ENCODE data around the gene MAN1B1. TPM values are rescaled to one million over a fixed set of nuclear protein-coding genes. Genes with fewer than 3 reads are reported as not detected.
"Not testable (repeated sequence)": the region's sequence is repeated elsewhere in the genome, so short reads cannot be mapped to it uniquely, and the experiment has no call there.

MAN1B1 gene
- total RNA-seq, 4 donors from 2014 or later, result 57.7 to 81.0 (median 61.8) TPM

DNA sequence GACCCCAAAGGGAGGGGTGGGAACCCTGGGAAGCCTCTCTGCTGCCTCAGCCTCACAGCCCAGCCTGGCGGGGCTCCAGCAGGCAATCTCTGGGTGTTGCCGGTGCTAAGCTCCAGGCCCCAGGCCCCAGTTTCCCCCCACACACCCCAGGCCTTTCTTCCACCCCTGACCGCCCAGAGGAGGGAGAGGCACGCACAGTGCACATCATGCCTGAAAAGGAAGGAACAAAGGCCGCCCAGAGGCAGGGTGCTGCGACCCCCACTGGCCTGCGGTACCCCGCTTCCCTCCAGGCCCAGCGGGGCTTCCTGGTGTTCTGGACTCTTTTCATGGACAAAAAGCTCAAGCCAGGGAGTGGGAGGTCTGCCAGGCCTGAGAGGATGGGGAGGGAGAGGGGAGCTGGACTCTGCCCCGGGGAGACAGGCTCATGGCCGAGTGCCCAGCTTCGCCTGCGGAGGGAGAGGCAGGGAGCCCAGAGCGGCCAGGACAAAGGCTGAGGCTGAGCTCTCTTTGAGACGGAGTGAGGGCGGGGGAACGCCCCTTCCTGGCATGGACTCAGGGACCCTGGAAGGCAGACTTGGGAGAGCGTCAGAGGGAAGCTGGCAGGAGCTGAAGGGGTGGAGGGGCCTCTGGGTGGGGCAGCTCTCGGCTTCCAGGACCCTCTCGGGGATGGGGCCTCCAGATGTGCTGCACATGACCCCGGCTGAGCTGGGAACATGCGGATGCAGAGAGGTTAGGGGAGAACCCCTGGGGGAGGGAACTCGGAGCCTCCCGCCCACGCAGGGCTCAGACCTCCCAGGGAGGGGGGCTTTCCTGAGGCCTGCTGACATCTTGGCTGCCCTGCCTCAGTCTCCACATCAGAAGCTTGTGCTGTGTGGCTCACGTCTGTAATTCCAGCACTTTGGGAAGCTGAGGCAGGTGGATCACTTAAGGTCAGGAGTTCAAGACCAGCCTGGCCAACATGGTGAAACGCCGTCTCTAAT, 31.1 kb upstream of the MAN1B1 start:
- peak; percentile 64 to 94 for DNase-seq (ENCODE audit: low spot score in 2 of 2)
- intact Hi-C loops (cut with DNase I; ENCODE audit: low total_unique reads), result no loop called here
- no peak overlapping the region for H3K4me3 ChIP-seq (ENCODE audit: low read depth, poor library complexity, severe bottlenecking)
- 28 to 30% methylated on average over 23 to 26 of the region's 28 CpGs for WGBS, 2 donors
- no peak for TF ChIP-seq POLR2A (IDR thresholded peaks at IDR 0.05)
- TF ChIP-seq, protein P1, sequence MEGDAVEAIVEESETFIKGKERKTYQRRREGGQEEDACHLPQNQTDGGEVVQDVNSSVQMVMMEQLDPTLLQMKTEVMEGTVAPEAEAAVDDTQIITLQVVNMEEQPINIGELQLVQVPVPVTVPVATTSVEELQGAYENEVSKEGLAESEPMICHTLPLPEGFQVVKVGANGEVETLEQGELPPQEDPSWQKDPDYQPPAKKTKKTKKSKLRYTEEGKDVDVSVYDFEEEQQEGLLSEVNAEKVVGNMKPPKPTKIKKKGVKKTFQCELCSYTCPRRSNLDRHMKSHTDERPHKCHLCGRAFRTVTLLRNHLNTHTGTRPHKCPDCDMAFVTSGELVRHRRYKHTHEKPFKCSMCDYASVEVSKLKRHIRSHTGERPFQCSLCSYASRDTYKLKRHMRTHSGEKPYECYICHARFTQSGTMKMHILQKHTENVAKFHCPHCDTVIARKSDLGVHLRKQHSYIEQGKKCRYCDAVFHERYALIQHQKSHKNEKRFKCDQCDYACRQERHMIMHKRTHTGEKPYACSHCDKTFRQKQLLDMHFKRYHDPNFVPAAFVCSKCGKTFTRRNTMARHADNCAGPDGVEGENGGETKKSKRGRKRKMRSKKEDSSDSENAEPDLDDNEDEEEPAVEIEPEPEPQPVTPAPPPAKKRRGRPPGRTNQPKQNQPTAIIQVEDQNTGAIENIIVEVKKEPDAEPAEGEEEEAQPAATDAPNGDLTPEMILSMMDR (IDR thresholded peaks at IDR 0.05), result no peak

DNA sequence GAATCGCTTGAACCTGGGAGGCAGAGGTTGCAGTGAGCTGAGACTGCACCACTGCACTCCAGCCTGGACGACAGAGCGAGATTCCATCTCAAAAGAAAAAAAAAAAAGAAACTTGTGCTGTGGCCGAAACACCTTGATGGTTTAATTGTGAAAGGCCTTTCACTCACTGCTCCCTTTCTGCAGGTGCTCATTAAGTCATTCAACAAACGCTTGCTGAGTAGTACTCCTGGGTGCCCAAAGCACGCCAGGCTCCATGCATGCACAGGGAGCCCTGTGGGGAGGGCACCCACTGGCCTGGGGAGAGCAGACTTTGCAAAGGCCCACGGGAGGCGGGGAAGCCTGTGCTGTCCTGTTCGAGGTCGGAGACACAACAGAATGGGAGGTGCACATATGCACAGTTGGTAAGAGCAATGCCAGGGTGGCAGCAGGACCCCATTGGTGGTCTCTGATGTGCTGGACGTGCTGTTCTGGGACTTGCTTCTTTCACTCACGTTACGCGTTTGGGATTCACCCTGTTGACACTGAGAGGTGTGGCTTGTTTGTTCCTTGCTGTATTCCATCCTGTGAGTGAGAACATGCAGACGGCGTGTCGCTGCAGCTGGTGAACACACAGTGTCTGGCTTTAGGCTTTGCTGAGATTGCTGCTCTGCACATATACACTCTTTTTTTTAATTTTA, 29.9 kb upstream of the MAN1B1 start:
- DNase-seq (ENCODE audit: low spot score in 2 of 2), result no peak
- 74 to 80% methylated on average over 17 of the region's 17 CpGs for WGBS, 2 donors
- TF ChIP-seq, protein P1 (IDR thresholded peaks at IDR 0.05), result no peak
- no peak for TF ChIP-seq POLR2A (IDR thresholded peaks at IDR 0.05)

GRCh38 chr9:137057545-137057944, 29.2 kb upstream of the MAN1B1 start:
- intact Hi-C loops (cut with DNase I; ENCODE audit: low total_unique reads), result no loop called here
- DNase-seq (ENCODE audit: low spot score in 2 of 2), result no peak
- TF ChIP-seq, protein P1 (IDR thresholded peaks at IDR 0.05), result no peak
- no peak for TF ChIP-seq POLR2A (IDR thresholded peaks at IDR 0.05)

More for the DNA sequence above, 29.9 kb upstream of the MAN1B1 start:
- intact Hi-C loops (cut with DNase I; ENCODE audit: low total_unique reads), result no loop called here
- no peak overlapping the region for H3K4me3 ChIP-seq (ENCODE audit: low read depth, poor library complexity, severe bottlenecking)

GRCh38 chr9:137058521-137059234, 28.1 kb upstream of the MAN1B1 start:
- DNase-seq (ENCODE audit: low spot score in 2 of 2), result no peak
- TF ChIP-seq, protein P1 (IDR thresholded peaks at IDR 0.05), result no peak
- TF ChIP-seq POLR2A (IDR thresholded peaks at IDR 0.05), result no peak
- WGBS, 2 donors, result 89 to 92% methylated on average over 9 of the region's 9 CpGs

More at GRCh38 chr9:137057545-137057944, 29.2 kb upstream of the MAN1B1 start:
- no peak overlapping the region for H3K4me3 ChIP-seq (ENCODE audit: low read depth, poor library complexity, severe bottlenecking)
- 68% methylated on average over 16 of the region's 16 CpGs for WGBS, 2 donors

DNA sequence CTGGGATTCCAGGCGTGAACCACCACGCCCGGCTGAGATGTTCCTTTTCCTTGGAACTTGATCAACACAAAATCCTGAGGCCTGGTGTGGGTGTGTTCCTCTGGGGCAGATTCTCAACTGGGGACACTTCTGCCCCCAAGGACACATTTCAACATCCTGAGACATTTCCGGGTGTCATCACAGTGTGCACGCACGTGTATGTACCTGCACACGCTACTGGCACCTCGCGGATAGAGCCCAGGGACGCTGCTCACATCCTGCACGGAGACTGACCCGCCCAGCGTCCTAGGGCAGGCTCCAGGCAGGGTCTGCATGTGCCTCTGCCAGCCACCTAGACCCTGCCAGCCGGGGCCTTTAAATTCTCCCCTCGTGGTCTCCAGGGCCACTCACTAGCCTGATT, 24.4 kb upstream of the MAN1B1 start:
- DNase-seq (ENCODE audit: low spot score in 2 of 2), result no peak
- 53 to 54% methylated on average over 15 of the region's 15 CpGs for WGBS, 2 donors
- no peak for TF ChIP-seq POLR2A (IDR thresholded peaks at IDR 0.05)
- TF ChIP-seq, protein P1 (IDR thresholded peaks at IDR 0.05), result no peak
- no peak overlapping the region for H3K4me3 ChIP-seq (ENCODE audit: low read depth, poor library complexity, severe bottlenecking)
- intact Hi-C loops (cut with DNase I; ENCODE audit: low total_unique reads), result no loop called here

More at GRCh38 chr9:137058521-137059234, 28.1 kb upstream of the MAN1B1 start:
- intact Hi-C loops (cut with DNase I; ENCODE audit: low total_unique reads), result no loop called here
- no peak overlapping the region for H3K4me3 ChIP-seq (ENCODE audit: low read depth, poor library complexity, severe bottlenecking)

DNA sequence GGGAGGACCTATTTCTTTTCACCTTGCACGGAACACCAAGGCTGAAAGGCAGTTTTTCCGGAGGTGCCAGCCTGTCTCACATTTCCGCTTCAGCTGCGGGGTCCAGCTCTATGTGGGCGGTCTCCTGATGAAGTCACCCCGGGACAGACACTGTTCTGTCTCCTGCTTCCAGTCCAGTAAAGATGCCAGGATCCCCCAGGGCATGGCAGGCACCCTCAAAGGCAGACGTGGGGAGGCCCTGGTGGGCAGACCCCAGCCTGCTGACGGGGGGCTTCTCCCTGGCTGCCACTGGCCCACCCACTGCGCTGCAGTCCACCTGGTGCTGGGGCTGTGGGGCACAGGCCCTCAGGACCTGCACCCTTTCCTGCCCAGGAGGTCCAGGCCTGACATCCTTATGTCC, 24.0 kb upstream of the MAN1B1 start:
- WGBS, 2 donors, result 73 to 87% methylated on average over 4 to 5 of the region's 9 CpGs
- DNase-seq (ENCODE audit: low spot score in 2 of 2); intact Hi-C loops (cut with DNase I; ENCODE audit: low total_unique reads); H3K4me3 ChIP-seq (ENCODE audit: low read depth, poor library complexity, severe bottlenecking): not testable (repeated sequence)

Measured in lower leg skin (tissue), 4 donors.